ENCODE results near the gene CNGB1.

Gene CNGB1

DNA sequence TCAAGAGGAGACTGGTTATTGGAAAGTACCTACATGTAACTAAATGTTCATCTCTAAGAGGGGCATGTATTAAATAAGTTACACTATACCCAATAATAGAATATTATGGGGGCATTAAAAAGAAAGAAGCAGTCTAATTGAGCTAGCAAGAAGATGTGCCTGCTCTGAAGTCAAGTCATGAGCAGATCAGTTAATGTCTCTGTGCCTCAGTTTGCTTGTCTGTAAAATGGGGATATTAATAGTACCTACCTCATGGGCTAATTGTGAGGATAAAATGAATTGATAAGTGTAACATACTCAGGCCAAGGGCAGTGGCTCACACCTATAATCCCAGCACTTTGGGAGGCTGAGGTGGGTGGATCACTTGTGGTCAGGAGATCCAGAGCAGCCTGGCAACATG lies 3.0 kb downstream of the CNGB1 start:
- TF ChIP-seq, protein P1, sequence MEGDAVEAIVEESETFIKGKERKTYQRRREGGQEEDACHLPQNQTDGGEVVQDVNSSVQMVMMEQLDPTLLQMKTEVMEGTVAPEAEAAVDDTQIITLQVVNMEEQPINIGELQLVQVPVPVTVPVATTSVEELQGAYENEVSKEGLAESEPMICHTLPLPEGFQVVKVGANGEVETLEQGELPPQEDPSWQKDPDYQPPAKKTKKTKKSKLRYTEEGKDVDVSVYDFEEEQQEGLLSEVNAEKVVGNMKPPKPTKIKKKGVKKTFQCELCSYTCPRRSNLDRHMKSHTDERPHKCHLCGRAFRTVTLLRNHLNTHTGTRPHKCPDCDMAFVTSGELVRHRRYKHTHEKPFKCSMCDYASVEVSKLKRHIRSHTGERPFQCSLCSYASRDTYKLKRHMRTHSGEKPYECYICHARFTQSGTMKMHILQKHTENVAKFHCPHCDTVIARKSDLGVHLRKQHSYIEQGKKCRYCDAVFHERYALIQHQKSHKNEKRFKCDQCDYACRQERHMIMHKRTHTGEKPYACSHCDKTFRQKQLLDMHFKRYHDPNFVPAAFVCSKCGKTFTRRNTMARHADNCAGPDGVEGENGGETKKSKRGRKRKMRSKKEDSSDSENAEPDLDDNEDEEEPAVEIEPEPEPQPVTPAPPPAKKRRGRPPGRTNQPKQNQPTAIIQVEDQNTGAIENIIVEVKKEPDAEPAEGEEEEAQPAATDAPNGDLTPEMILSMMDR (IDR thresholded peaks at IDR 0.05; ENCODE audit: low read depth, low read length), result no peak
- in situ Hi-C loops (cut with HindIII; ENCODE audit: low sequenced_read_pairs), result no loop called here
- H3K4me3 ChIP-seq (ENCODE audit: low read depth, low read length), result no peak overlapping the region
- no peak for DNase-seq (ENCODE audit: low read depth, low spot score)

DNA sequence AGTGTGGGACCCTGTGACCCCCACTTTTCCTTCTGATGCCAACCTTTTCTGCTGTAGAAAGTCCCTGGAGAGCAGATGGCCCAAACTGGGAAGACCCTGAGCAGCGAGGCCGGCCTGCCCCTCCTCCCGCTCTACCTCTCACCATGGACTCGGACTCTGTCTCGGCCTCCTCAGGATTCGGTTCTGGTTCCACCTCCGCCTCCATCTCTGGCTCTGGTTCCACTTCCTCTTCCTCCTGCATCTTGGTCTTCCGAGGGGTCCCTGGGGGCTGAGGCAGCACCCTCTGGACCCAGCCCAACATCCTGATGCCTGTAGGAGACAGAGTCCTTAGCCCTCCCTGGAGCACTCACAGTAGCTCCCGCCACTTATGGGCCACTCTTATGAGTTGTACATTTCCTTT lies 3.9 kb downstream of the CNGB1 start:
- in situ Hi-C loops (cut with HindIII; ENCODE audit: low sequenced_read_pairs), result no loop called here

DNA sequence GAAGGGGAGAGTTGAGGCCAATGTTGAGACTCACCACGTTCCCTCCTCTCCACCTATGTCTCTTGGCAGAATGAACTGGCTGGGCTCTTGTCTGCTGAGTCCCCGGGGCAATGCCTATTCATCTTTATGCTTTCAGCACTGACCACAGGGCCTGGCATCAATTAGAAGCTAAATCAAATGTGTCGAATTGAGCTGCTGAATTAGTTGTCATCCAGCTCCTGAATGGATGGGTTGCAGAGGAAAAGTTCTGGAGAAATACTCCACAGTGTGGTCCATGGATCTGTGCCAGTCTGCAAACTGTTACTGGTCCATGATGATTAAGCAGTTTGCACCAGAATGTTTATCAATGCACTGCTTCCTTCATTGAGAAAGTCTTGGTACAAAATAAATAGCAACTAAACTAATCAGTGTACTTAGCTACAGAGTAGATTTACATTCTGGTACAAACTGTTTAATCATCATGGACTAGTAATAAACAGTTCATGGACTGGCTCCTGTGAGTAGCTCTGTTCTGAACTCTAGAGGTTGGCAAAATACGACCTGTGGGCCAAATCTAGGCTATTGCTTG lies 4.6 kb downstream of the CNGB1 start:
- in situ Hi-C loops (cut with HindIII; ENCODE audit: low sequenced_read_pairs), result no loop called here
- no peak overlapping the region for H3K4me3 ChIP-seq (ENCODE audit: low read depth, low read length)
- no peak for DNase-seq (ENCODE audit: low read depth, low spot score)
- TF ChIP-seq, protein P1 (IDR thresholded peaks at IDR 0.05; ENCODE audit: low read depth, low read length), result no peak

More for the DNA sequence above, 3.9 kb downstream of the CNGB1 start:
- TF ChIP-seq, protein P1 (IDR thresholded peaks at IDR 0.05; ENCODE audit: low read depth, low read length), result no peak
- H3K4me3 ChIP-seq (ENCODE audit: low read depth, low read length), result no peak overlapping the region
- DNase-seq (ENCODE audit: low read depth, low spot score), result no peak

DNA sequence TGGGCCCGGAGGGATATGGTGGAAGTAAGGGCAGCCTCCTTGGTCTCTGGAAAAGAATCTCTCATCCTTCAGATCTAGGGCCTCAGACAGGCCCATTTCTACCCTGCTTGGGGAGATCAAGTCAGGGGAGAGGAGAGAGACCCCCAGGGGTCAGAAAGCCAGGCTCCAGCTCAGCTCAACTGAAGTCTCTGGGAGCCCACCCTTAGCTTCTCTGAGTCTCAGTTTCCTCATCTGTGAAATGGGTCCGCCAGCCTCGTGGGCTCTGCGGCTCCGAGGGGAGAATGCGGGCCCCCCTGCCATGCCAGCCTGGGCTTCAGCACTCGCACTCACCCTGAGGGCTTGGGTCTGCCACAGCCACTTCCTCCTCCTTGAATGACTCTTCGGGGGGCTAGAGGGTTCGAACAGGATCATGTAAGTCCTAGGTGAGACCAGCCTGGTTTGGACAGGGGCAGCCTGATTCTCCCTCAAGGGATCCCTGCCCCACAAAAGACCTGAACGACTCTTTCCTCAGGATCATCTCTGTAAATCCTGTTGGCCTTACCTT lies 6.7 kb downstream of the CNGB1 start:
- no peak for DNase-seq (ENCODE audit: low read depth, low spot score)
- TF ChIP-seq, protein P1 (IDR thresholded peaks at IDR 0.05; ENCODE audit: low read depth, low read length), result no peak
- in situ Hi-C loops (cut with HindIII; ENCODE audit: low sequenced_read_pairs), result no loop called here
- no peak overlapping the region for H3K4me3 ChIP-seq (ENCODE audit: low read depth, low read length)

DNA sequence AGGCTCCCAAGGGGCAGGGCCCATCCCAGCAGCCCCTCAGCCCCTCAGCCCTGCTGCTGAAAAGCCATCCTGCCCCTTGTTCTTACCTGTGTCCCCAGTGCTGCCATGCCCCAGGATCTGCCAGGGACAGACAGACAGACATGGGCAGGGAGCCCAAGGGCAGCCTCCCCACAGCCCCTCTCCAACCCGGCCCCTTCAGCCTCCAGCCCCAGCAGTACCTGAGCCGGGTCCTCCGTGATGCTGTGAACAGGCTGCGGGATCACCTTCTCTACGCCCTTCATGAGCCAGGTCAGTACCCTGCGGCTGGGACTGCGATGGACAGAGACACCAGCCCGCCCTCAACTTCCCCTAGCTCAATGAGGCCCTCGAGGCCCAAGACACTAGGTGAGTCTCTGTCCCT lies 8.2 kb downstream of the CNGB1 start:
- DNase-seq (ENCODE audit: low read depth, low spot score), result no peak
- H3K4me3 ChIP-seq (ENCODE audit: low read depth, low read length), result no peak overlapping the region
- TF ChIP-seq, protein P1 (IDR thresholded peaks at IDR 0.05; ENCODE audit: low read depth, low read length), result no peak
- in situ Hi-C loops (cut with HindIII; ENCODE audit: low sequenced_read_pairs), result no loop called here

DNA sequence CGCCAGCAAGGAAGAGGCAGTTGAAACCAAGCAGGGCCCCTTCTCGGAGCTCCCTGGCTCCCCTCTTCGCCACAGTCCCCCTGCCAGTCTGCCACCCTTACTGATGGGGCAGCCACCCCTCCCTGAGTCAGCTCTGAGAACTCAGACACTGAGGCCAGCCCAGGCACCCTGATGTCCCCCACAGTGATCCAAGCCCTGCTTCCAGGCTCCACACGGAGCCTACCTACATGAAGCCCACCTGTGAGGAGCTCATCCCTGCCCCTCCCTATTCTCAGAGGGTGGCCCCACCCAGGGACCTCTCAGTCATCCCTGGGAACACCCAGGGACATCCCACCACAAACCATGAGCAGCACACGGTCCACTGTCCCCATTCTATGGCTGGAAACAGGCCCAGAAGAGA lies 8.9 kb downstream of the CNGB1 start:
- TF ChIP-seq, protein P1 (IDR thresholded peaks at IDR 0.05; ENCODE audit: low read depth, low read length), result no peak

More for the DNA sequence above, 8.9 kb downstream of the CNGB1 start:
- no peak overlapping the region for H3K4me3 ChIP-seq (ENCODE audit: low read depth, low read length)
- in situ Hi-C loops (cut with HindIII; ENCODE audit: low sequenced_read_pairs), result no loop called here
- DNase-seq (ENCODE audit: low read depth, low spot score), result no peak
